GM12875 (cell line): ENCODE results near the gene TRPC4.

ENCODE experiments used
- H3K4me3 ChIP-seq: one replicate; pipeline ENCODE4 v1.5.1; 2011; ENCODE audit warnings: low read depth, low read length, control low read depth
- TF ChIP-seq, protein P1 (sequence below): IDR thresholded peaks from 2 replicates; pipeline ENCODE4 v1.5.1; 2011; ENCODE audit warnings: low read depth, mild to moderate bottlenecking, control low read depth, inconsistent platforms, low read length, moderate library complexity, borderline replicate concordance; ENCODE audit not compliant: insufficient read depth

The TRPC4 gene

GRCh38 chr13:37657134-37657533, 212.4 kb downstream of the TRPC4 start:
- TF ChIP-seq, protein P1, sequence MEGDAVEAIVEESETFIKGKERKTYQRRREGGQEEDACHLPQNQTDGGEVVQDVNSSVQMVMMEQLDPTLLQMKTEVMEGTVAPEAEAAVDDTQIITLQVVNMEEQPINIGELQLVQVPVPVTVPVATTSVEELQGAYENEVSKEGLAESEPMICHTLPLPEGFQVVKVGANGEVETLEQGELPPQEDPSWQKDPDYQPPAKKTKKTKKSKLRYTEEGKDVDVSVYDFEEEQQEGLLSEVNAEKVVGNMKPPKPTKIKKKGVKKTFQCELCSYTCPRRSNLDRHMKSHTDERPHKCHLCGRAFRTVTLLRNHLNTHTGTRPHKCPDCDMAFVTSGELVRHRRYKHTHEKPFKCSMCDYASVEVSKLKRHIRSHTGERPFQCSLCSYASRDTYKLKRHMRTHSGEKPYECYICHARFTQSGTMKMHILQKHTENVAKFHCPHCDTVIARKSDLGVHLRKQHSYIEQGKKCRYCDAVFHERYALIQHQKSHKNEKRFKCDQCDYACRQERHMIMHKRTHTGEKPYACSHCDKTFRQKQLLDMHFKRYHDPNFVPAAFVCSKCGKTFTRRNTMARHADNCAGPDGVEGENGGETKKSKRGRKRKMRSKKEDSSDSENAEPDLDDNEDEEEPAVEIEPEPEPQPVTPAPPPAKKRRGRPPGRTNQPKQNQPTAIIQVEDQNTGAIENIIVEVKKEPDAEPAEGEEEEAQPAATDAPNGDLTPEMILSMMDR: no peak
- H3K4me3 ChIP-seq: no peak overlapping the region

- TF ChIP-seq, protein P1: no peak
- H3K4me3 ChIP-seq: no peak overlapping the region
These were observed 213.2 kb downstream of the TRPC4 start for GRCh38 chr13:37656247-37656940.

- TF ChIP-seq, protein P1: no peak
- H3K4me3 ChIP-seq: no peak overlapping the region
These were observed 217.0 kb downstream of the TRPC4 start for GRCh38 chr13:37652596-37652995.

GRCh38 chr13:37651891-37652290, 217.7 kb downstream of the TRPC4 start:
- TF ChIP-seq, protein P1: no peak
- no peak overlapping the region for H3K4me3 ChIP-seq

DNA sequence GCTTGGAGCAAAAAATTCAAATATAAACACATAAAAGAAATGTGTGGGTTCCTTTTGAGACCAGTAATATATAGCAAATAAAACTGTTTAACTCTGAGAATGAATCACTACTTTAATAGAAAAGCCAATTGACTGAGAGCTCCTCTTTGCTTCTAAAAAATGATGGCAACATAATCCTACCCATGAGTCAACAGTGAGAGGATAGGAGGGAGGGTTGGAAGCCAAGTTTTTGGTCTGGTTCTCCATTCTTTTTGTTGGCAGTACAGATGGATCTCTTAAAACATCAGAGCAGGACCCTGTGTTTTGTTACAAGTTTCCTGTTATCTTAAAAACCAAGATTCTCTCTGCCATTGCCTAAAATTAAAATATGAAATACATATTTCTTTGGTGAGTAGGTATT, 221.0 kb downstream of the TRPC4 start:
- H3K4me3 ChIP-seq: no peak overlapping the region
- TF ChIP-seq, protein P1: no peak

DNA sequence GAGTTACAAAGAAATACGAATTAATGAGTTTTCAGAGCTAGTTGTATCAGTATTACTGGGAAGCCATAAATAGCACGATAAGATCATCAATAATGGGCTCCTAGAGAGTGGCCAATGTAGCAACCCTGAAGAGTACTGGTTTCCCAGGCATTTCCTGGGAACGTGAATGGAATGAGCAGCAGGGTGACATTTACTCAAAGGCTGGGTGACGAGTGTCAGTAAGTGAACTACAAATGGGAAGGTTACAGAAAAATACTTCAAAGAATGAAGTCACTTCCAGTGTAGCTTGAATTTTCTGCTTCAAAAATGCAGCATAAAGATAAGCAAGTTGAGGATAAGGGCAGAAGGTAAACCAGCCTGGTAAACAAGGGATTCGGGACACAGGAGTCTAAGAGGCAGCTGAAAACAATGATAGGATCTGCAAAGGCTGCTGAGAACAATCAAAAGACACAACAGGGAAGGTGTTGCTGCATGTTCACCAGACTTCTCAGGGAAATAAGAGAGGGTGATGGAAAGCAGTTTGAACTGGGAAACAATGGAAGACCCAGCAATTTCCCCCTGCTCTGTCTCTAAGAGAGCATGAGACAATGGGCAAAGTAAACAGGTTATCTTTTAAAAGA, 222.4 kb downstream of the TRPC4 start:
- TF ChIP-seq, protein P1: no peak
- H3K4me3 ChIP-seq: no peak overlapping the region

- H3K4me3 ChIP-seq: no peak overlapping the region
- TF ChIP-seq, protein P1: no peak
These were observed 223.0 kb downstream of the TRPC4 start for GRCh38 chr13:37646531-37646930.
